ENCODE data around the gene KCTD11.

KCTD11 gene

GRCh38 chr17:7389924-7390910, 38.3 kb downstream of the KCTD11 start:
- no peak for TF ChIP-seq CTCF (conservative IDR thresholded peaks at IDR 0.05; ENCODE audit: low read length)
- DNase-seq (ENCODE audit: low read depth): no peak
- H3K4me3 ChIP-seq (ENCODE audit: low read length): no peak overlapping the region

DNA sequence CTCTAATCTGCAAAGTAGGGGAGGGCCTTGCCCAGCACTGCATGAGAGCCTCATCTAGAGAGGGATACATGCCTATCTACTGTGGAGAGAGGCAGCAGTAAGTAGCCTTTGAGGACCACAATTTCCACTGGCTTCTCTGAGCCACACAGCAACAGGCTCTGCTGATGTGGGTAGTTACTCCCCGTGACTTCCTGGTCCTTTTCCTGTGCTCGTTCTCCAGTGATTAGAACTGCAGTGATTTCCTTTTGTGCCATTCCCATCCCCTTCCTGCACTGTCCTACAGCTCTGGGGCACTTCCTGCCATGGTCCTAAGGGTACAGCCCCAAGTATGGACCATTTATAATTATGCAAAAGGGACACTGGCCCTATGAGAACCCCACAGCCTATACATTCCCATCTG, 39.3 kb downstream of the KCTD11 start:
- H3K4me3 ChIP-seq (ENCODE audit: low read length): no peak overlapping the region
- DNase-seq (ENCODE audit: low read depth): no peak
- no peak for TF ChIP-seq CTCF (conservative IDR thresholded peaks at IDR 0.05; ENCODE audit: low read length)

- no peak for TF ChIP-seq CTCF (conservative IDR thresholded peaks at IDR 0.05; ENCODE audit: low read length)
- peak overlapping the region; percentile 84 for H3K4me3 ChIP-seq (ENCODE audit: low read length)
- DNase-seq (ENCODE audit: low read depth): no peak
Observed at GRCh38 chr17:7392696-7393612, 41.0 kb downstream of the KCTD11 start.

GRCh38 chr17:7393613-7394451, 41.9 kb downstream of the KCTD11 start:
- DNase-seq (ENCODE audit: low read depth): no peak
- no peak for TF ChIP-seq CTCF (conservative IDR thresholded peaks at IDR 0.05; ENCODE audit: low read length)
- peak overlapping the region; percentile 84 for H3K4me3 ChIP-seq (ENCODE audit: low read length)

DNA sequence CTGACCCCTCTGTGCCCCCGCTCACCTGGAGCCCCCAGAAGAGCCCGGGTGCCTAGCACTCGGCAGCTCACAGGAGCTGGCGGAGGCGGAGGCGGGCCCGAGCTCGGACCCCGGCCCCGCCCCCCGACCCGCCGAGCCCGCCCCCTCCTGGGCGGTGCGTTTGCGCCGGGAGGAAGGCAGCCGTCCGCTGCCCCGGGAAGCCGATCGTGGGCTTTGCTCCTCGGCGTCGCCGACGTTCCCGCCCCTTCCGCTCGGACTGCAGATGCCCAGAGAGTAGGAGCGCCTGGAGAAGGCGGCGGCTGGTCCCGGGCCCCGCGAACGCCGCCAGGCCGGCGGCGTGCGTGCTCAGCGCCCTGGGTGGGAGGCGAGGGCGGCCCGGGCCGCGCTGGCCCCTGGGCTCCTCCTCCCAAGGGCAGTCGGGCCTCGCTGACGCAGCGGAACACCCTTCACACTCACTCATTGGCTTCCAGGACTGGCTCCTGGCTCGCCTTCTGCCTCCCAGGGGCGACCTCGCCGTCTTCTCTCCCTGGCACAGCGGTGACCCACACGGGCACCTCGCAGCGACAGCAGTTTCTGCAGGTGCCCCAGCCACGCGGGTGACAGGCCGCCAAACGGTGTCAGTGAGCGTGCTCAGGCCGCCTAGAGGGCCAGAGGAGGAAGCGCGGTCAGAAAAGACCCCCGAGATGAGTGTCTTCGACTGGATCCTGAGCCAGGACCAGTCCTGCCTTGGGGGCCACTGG, 42.7 kb downstream of the KCTD11 start, which contains the start of gene PLSCR3:
PLSCR3 (minus strand) TSS at position 74 of the 740 bp plus-strand sequence. CDS start 415 bp downstream, outside the sequence.
- DNase-seq (ENCODE audit: low read depth): peak; percentile 82
- peak; percentile 42 for TF ChIP-seq CTCF (conservative IDR thresholded peaks at IDR 0.05; ENCODE audit: low read length)
- H3K4me3 ChIP-seq (ENCODE audit: low read length): peak within 1 kb of the TSS; percentile 84

DNA sequence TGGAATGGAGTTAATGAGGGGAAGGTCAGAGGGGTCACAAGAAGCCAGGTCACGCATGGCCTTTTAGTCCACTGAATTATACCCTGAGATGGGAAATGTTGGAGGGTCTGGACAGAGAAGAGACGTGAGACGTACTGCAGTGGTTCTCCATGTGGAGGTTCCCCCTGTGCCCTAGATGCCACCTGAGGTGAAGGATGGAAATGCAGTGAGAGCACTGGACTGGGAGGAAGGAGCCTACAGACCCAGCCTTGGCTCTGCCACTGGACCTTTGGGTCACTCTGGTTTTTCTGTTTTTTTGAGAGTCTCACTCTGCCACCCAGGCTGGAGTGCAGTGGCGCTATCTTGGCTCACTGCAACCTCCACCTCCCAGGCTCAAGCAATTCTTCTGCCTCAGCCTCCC, 44.2 kb downstream of the KCTD11 start:
- no peak overlapping the region for H3K4me3 ChIP-seq (ENCODE audit: low read length)
- DNase-seq (ENCODE audit: low read depth): no peak
- no peak for TF ChIP-seq CTCF (conservative IDR thresholded peaks at IDR 0.05; ENCODE audit: low read length)
